Activated CD4-positive, alpha-beta T cell treated with anti-CD3 and anti-CD28 coated beads, Interleukin-2, Interleukin-6, amounts not matched to agents 100 ng/mL and 50 ng/mL, durations not matched to agents 16 hours and 8 hours (primary cell): ENCODE results near the gene COL13A1.

ENCODE experiments used
- DNase-seq: peaks from one replicate; pipeline ENCODE4 v3.0.0-alpha.2; 2020

Gene COL13A1

GRCh38 chr10:69825604-69826003, 23.9 kb downstream of the COL13A1 start:
- DNase-seq: no peak

GRCh38 chr10:69826094-69826493, 24.4 kb downstream of the COL13A1 start:
- DNase-seq: no peak

GRCh38 chr10:69826789-69827554, 25.3 kb downstream of the COL13A1 start:
- no peak for DNase-seq

GRCh38 chr10:69828144-69828870, 26.6 kb downstream of the COL13A1 start:
- no peak for DNase-seq

- no peak for DNase-seq
Measured at GRCh38 chr10:69829775-69830174, 28.1 kb downstream of the COL13A1 start.

GRCh38 chr10:69831231-69831855, 29.6 kb downstream of the COL13A1 start:
- DNase-seq: no peak

- DNase-seq: no peak
Measured at GRCh38 chr10:69835233-69835632, 33.5 kb downstream of the COL13A1 start.

GRCh38 chr10:69835875-69836730, 34.4 kb downstream of the COL13A1 start:
- no peak for DNase-seq

GRCh38 chr10:69836731-69837030, 35.0 kb downstream of the COL13A1 start:
- no peak for DNase-seq

- no peak for DNase-seq
Measured at GRCh38 chr10:69837261-69837660, 35.6 kb downstream of the COL13A1 start.

- DNase-seq: no peak
Measured at GRCh38 chr10:69838418-69838817, 36.7 kb downstream of the COL13A1 start.

- no peak for DNase-seq
Measured at GRCh38 chr10:69838853-69839252, 37.1 kb downstream of the COL13A1 start.

GRCh38 chr10:69839696-69840345, 38.1 kb downstream of the COL13A1 start:
- no peak for DNase-seq

GRCh38 chr10:69840773-69841172, 39.1 kb downstream of the COL13A1 start:
- no peak for DNase-seq

GRCh38 chr10:69842020-69842419, 40.3 kb downstream of the COL13A1 start:
- DNase-seq: peak; percentile 14

GRCh38 chr10:69842882-69843281, 41.2 kb downstream of the COL13A1 start:
- no peak for DNase-seq

GRCh38 chr10:69843923-69844322, 42.2 kb downstream of the COL13A1 start:
- no peak for DNase-seq

- DNase-seq: no peak
Measured at GRCh38 chr10:69844698-69845097, 43.0 kb downstream of the COL13A1 start.

- no peak for DNase-seq
Measured at GRCh38 chr10:69845574-69846292, 44.0 kb downstream of the COL13A1 start.

- no peak for DNase-seq
Measured at GRCh38 chr10:69846293-69846921, 44.7 kb downstream of the COL13A1 start.

- DNase-seq: no peak
Measured at GRCh38 chr10:69847458-69847857, 45.8 kb downstream of the COL13A1 start.
